Natural killer cell (primary cell): ENCODE results near the gene ERAP2. TPM values are rescaled to one million over a fixed set of nuclear protein-coding genes. Genes with fewer than 3 reads are reported as not detected.

ENCODE experiments used
- ATAC-seq, 3 donors: fragments of 150-1000 bp in 2 of 3; fragments of 200-7000 bp in 1 of 3; cut with Tn5 transposase; 1 replicate in 1 of 3; 2 replicates in 2 of 3; pipeline ENCODE4 v1.10.0; 2021; ENCODE audit warnings: mild to moderate bottlenecking in 2 of 3, moderate library complexity in 2 of 3
- DNase-seq, 2 donors: peaks; one replicate each; pipeline versions ENCODE4 v3.0.0 to v3.0.0-alpha.2; 2013 to 2021; ENCODE audit warnings: mixed read lengths in 1 of 2
- H3K27ac ChIP-seq: one replicate; pipeline ENCODE4 v1.5.1; 2013; ENCODE audit warnings: mild to moderate bottlenecking, low read length
- H3K27me3 ChIP-seq: one replicate; pipeline ENCODE4 v1.6.1; 2013; ENCODE audit warnings: low read length; ENCODE audit not compliant: control insufficient read depth, insufficient read depth
- H3K36me3 ChIP-seq: one replicate; pipeline ENCODE4 v1.6.1; 2013; ENCODE audit warnings: low read length; ENCODE audit not compliant: control insufficient read depth, insufficient read depth
- H3K4me1 ChIP-seq: one replicate; pipeline ENCODE4 v1.6.1; 2013; ENCODE audit warnings: low read length; ENCODE audit not compliant: control insufficient read depth, insufficient read depth
- H3K4me3 ChIP-seq: one replicate; pipeline ENCODE4 v1.5.1; 2013; ENCODE audit warnings: low read length
- H3K9me3 ChIP-seq: one replicate; pipeline ENCODE4 v1.6.1; 2013; ENCODE audit warnings: low read length; ENCODE audit not compliant: control insufficient read depth, insufficient read depth
- H3K27ac Mint-ChIP-seq, 2 donors: one replicate each; pipeline ENCODE4 v1.8.0; 2022; ENCODE audit warnings: mild to moderate bottlenecking in 2 of 2, mixed read lengths in 2 of 2, moderate library complexity in 1 of 2
- H3K27me3 Mint-ChIP-seq, 2 donors: one replicate each; pipeline ENCODE4 v1.8.0; 2022; ENCODE audit warnings: low read depth in 2 of 2, mixed read lengths in 2 of 2
- H3K36me3 Mint-ChIP-seq: one replicate; pipeline ENCODE4 v1.8.0; 2022; ENCODE audit warnings: mixed read lengths
- H3K4me1 Mint-ChIP-seq, 2 donors: one replicate each; pipeline ENCODE4 v1.8.0; 2022; ENCODE audit warnings: mixed read lengths in 2 of 2
- H3K4me3 Mint-ChIP-seq: one replicate; pipeline ENCODE4 v1.8.0; 2022; ENCODE audit warnings: mild to moderate bottlenecking, moderate library complexity, mixed read lengths
- H3K9me3 Mint-ChIP-seq, 2 donors: one replicate each; pipeline ENCODE4 v1.8.0; 2022; ENCODE audit warnings: mixed read lengths in 2 of 2
- WGBS: methylation state at CpG from one replicate; pipeline ENCODE4 v1.1.7; 2013; ENCODE audit warnings: missing lambda C conversion rate; ENCODE audit not compliant: insufficient coverage; 5-methylcytosine and 5-hydroxymethylcytosine counted together
- intact Hi-C: fragments of 100-400 bp; cut with micrococcal nuclease; formaldehyde crosslinking; loops from one replicate; pipeline ENCODE4 v1.14.2; 2022
- total RNA-seq, 4 donors: library from RNA; stranded (reverse); fragments of 120-200 nt in 1 of 4; gene quantifications; one replicate each; pipeline versions ENCODE4 v1.2.3 to v1.2.4, GENCODE V29; 2013 to 2022
- TF ChIP-seq, protein P1 (sequence below): fragments of 200-600 bp; IDR thresholded peaks from one replicate; pipeline ENCODE4 v1.8.0; 2022; ENCODE audit warnings: antibody characterized with exemption

The ERAP2 gene
- total RNA-seq, 3 donors from 2014 or later (not counting 1 experiment from before 2014, with no cell fraction given) = 41.5 to 81.8 (median 79.2) TPM

DNA sequence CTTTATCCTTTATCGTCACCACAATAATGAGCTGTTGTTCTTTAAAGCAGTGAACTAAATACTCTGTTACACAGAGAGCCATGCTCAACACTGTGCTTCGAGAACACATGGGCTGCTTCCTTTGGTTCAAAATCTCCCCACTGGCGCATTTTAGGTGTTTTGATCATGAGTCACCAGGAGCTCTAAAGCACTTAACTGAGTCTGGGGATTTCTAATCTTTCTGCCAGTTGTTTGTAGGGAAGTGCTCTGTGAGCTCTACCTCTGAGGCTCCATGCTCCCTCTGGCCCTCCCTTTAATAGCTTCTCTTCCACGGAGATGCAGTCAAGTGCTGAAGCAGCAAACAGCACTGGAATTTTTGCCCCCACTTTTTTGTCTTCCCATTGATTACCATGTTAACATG, 17.0 kb downstream of the ERAP2 start:
- no peak for ATAC-seq
- Histone ChIP-seq H3K4me1 (peaks cover 3% of the 10 kb centered on the region), H3K27ac (no peak overlapping the region), H3K9me3 (no peaks in the 10 kb centered on the region), H3K27me3 (no peaks in the 10 kb centered on the region), H3K4me3 (no peak overlapping the region), H3K36me3 (peaks cover 83% of the 10 kb centered on the region)
- 81% methylated on average over 4 of the region's 4 CpGs for WGBS
- H3K27ac Mint-ChIP-seq = peak overlapping the region in 1 of 2 donors; percentile 97
- no peaks in the 10 kb centered on the region for H3K27me3 Mint-ChIP-seq
- H3K4me3 Mint-ChIP-seq = no peak overlapping the region
- intact Hi-C loops = no loop called here
- H3K36me3 Mint-ChIP-seq = peaks cover 25% of the 10 kb centered on the region
- no peaks in the 10 kb centered on the region for H3K9me3 Mint-ChIP-seq
- peaks cover 23 to 32% of the 10 kb centered on the region in 2 donors for H3K4me1 Mint-ChIP-seq
- peak in 1 of 2 donors; percentile 50 for DNase-seq
- TF ChIP-seq, protein P1, sequence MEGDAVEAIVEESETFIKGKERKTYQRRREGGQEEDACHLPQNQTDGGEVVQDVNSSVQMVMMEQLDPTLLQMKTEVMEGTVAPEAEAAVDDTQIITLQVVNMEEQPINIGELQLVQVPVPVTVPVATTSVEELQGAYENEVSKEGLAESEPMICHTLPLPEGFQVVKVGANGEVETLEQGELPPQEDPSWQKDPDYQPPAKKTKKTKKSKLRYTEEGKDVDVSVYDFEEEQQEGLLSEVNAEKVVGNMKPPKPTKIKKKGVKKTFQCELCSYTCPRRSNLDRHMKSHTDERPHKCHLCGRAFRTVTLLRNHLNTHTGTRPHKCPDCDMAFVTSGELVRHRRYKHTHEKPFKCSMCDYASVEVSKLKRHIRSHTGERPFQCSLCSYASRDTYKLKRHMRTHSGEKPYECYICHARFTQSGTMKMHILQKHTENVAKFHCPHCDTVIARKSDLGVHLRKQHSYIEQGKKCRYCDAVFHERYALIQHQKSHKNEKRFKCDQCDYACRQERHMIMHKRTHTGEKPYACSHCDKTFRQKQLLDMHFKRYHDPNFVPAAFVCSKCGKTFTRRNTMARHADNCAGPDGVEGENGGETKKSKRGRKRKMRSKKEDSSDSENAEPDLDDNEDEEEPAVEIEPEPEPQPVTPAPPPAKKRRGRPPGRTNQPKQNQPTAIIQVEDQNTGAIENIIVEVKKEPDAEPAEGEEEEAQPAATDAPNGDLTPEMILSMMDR = no peak

DNA sequence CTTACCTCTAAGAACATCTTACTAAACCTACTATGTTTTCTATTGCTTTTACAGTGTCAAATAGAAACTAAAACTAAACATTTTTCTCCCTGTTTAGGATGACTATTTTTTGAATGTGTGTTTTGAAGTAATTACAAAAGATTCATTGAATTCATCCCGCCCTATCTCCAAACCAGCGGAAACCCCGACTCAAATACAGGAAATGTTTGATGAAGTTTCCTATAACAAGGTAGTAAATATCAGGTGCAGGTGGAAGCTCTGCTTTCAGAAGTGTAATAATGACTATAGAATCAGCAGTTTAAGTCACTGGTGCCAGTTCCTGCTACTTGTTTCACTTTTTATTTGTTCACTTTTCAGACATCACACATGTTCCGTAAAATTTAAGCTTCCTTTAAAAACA, 20.0 kb downstream of the ERAP2 start:
- Histone ChIP-seq H3K36me3 (peaks cover 78% of the 10 kb centered on the region), H3K27ac (peak overlapping the region; percentile 81), H3K4me3 (peak overlapping the region; percentile 19), H3K27me3 (no peaks in the 10 kb centered on the region), H3K4me1 (peaks cover 3% of the 10 kb centered on the region), H3K9me3 (no peaks in the 10 kb centered on the region)
- Mint-ChIP-seq H3K4me1 (peaks cover 27 to 28% of the 10 kb centered on the region in 2 donors), H3K9me3 (no peaks in the 10 kb centered on the region), H3K4me3 (peak overlapping the region; percentile 93), H3K27me3 (no peaks in the 10 kb centered on the region), H3K36me3 (peaks cover 35% of the 10 kb centered on the region), H3K27ac (peak overlapping the region; percentile 97)
- no CpG with 5 or more reads among the region's 4 CpGs for WGBS
- intact Hi-C loops = no loop called here
- TF ChIP-seq, protein P1 = no peak
- ATAC-seq = peak; percentile 69 to 76 (median 71)
- DNase-seq = peak in 1 of 2 donors; percentile 68

DNA sequence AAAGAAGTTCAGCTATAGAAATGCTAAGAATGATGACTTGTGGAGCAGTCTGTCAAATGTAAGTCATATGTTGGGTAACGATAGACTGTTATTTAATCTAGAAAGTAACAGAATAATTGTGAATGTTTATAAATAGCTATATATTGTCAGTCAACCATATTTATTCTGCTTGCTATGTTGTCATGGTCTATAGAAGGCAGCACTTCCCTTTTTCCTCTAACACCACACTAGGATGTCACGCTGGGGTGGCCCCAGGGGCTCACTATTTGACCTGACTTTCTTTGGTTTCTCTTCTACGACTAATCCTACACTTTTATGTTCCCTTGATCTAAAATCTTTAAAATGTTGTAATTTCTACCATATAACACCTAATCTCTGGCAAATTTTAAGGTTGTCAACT, 20.5 kb downstream of the ERAP2 start:
- DNase-seq (peak in 1 of 2 donors; percentile 38), ATAC-seq (peak; percentile 82 to 85 (median 82))
- H3K9me3 Mint-ChIP-seq = no peaks in the 10 kb centered on the region
- Histone ChIP-seq H3K4me3 (peak overlapping the region; percentile 19), H3K27me3 (no peaks in the 10 kb centered on the region), H3K9me3 (no peaks in the 10 kb centered on the region), H3K27ac (peak overlapping the region; percentile 81), H3K36me3 (peaks cover 79% of the 10 kb centered on the region), H3K4me1 (peaks cover 3% of the 10 kb centered on the region)
- H3K27ac Mint-ChIP-seq = peak overlapping the region; percentile 97
- H3K27me3 Mint-ChIP-seq = no peaks in the 10 kb centered on the region
- intact Hi-C loops = no loop called here
- H3K36me3 Mint-ChIP-seq = peaks cover 40% of the 10 kb centered on the region
- H3K4me3 Mint-ChIP-seq = peak overlapping the region; percentile 93
- peaks cover 27 to 28% of the 10 kb centered on the region in 2 donors for H3K4me1 Mint-ChIP-seq
- WGBS = 19% methylated on average over 2 of the region's 3 CpGs
- TF ChIP-seq, protein P1 = no peak

DNA sequence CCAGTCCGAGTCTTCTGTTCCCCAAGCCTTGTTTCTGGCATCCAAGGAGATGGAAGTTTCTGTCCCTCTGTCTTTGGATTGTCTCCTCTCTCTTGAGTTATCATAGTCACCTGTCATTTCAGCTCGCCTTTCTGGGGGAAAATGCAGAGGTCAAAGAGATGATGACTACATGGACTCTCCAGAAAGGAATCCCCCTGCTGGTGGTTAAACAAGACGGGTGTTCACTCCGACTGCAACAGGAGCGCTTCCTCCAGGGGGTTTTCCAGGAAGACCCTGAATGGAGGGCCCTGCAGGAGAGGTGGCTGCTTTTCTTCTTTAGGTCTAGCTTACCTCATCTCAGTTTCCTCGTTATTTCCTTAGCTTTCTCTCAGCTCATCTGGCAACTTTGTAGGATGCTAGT, 25.1 kb downstream of the ERAP2 start:
- H3K9me3 ChIP-seq = no peaks in the 10 kb centered on the region
- H3K27ac Mint-ChIP-seq = peak overlapping the region; percentile 65 to 68
- TF ChIP-seq, protein P1 = no peak
- no peak overlapping the region for H3K27ac ChIP-seq
- no peaks in the 10 kb centered on the region for H3K27me3 Mint-ChIP-seq
- ATAC-seq = no peak
- 89% methylated on average over 6 of the region's 6 CpGs for WGBS
- H3K4me1 ChIP-seq = peaks cover 3% of the 10 kb centered on the region
- H3K9me3 Mint-ChIP-seq = no peaks in the 10 kb centered on the region
- intact Hi-C loops = no loop called here
- H3K4me3 Mint-ChIP-seq = no peak overlapping the region
- peaks cover 38% of the 10 kb centered on the region for H3K36me3 Mint-ChIP-seq
- H3K4me1 Mint-ChIP-seq = peaks cover 15 to 17% of the 10 kb centered on the region in 2 donors
- peaks cover 83% of the 10 kb centered on the region for H3K36me3 ChIP-seq
- peak in 1 of 2 donors; percentile 36 for DNase-seq
- no peak overlapping the region for H3K4me3 ChIP-seq
- no peaks in the 10 kb centered on the region for H3K27me3 ChIP-seq
